Measurements from ENCODE around the gene MAP10.

- no peak for TF ChIP-seq ZNF232 (CRISPR knock-in tag; IDR thresholded peaks at IDR 0.05)
- no peak for TF ChIP-seq AFF4 (CRISPR knock-in tag; IDR thresholded peaks at IDR 0.05; ENCODE audit: borderline replicate concordance)
- no peak for TF ChIP-seq USF2 (CRISPR knock-in tag; IDR thresholded peaks at IDR 0.05)
- TF ChIP-seq CTCF (IDR thresholded peaks at IDR 0.05), result no peak
- TF ChIP-seq SP1 (CRISPR knock-in tag; conservative IDR thresholded peaks at IDR 0.05), result no peak
- TF ChIP-seq CREM (CRISPR knock-in tag; IDR thresholded peaks at IDR 0.05), result no peak
- no peak for TF ChIP-seq STAT6 (CRISPR knock-in tag; conservative IDR thresholded peaks at IDR 0.05; ENCODE audit: low read depth)
Observed at GRCh38 chr1:232820431-232820830, 15.2 kb downstream of the MAP10 start.

Data from WTC11 (cell line).